ENCODE results near the gene HDLBP. TPM values are rescaled to one million over a fixed set of nuclear protein-coding genes. Genes with fewer than 3 reads are reported as not detected.
A peak's percentile ranks its signal among the peaks of the same experiment; 100 is the strongest.

Gene HDLBP
- total and polyA plus RNA-seq, 2 of the 4 experiments (the other 2 are of a cell fraction) = 648 to 1,165 TPM

- no peak overlapping the region for H3K4me3 ChIP-seq (ENCODE audit: insufficient read depth, low read depth, low read length)
- H4K91ac ChIP-seq (ENCODE audit: insufficient read depth, low read depth, low read length) = no peak overlapping the region
- H3K79me1 ChIP-seq (ENCODE audit: low read depth in 1 of 2, low read length in 2 of 2) = peaks cover 29 to 71% of the 10 kb centered on the region in 2 experiments
- no peak overlapping the region for H2BK15ac ChIP-seq (ENCODE audit: low read depth, low read length)
- no peak overlapping the region for H2AFZ ChIP-seq (replicated peaks; ENCODE audit: low read length, poor library complexity)
- H3K36me3 ChIP-seq (ENCODE audit: control insufficient read depth, insufficient read depth, low read length) = peaks cover 84% of the 10 kb centered on the region
- H4K20me1 ChIP-seq (ENCODE audit: insufficient read depth, low read length) = peaks cover 92% of the 10 kb centered on the region
- no peak overlapping the region for H3K9ac ChIP-seq (ENCODE audit: low read depth, low read length)
- 95% methylated on average over 10 of the region's 29 CpGs; no CpG with 5 or more reads in 1 of the 2 experiments for WGBS, 2 experiments (ENCODE audit: extremely low coverage in 2 of 2, insufficient read length in 1 of 2)
- ATAC-seq (ENCODE audit: low read depth) (no peak), DNase-seq (no peak)
- BruUV-seq (replicated peaks) = TSS peak; percentile 98
- no peak overlapping the region for H3K56ac ChIP-seq (ENCODE audit: extremely low read depth, insufficient read depth, low read length)
- H4K5ac ChIP-seq (ENCODE audit: low read depth, low read length) = no peak overlapping the region
- no peak overlapping the region for H3K4me2 ChIP-seq (ENCODE audit: low read depth, low read length)
- no peak overlapping the region for H3K18ac ChIP-seq (ENCODE audit: low read depth, low read length)
- intact Hi-C loops (cut with micrococcal nuclease) (no loop called here), in situ Hi-C loops (cut with MboI; ENCODE audit: low sequenced_read_pairs) (no loop called here), dilution Hi-C loops (cut with HindIII; ENCODE audit: low sequenced_read_pairs, unreplicated experiment) (no loop called here)
- H3K27ac ChIP-seq (ENCODE audit: insufficient read depth, low read length) = no peak overlapping the region
- no peak overlapping the region for H2BK5ac ChIP-seq (ENCODE audit: low read depth, low read length, poor library complexity, severe bottlenecking)
- H2AK9ac ChIP-seq (replicated peaks; ENCODE audit: low read depth, low read length, poor library complexity) = peak overlapping the region; percentile 20
- H3K9me1 ChIP-seq (ENCODE audit: insufficient read depth, low read length) = no peaks in the 10 kb centered on the region
- no peak overlapping the region for H4K8ac ChIP-seq (ENCODE audit: low read depth in 2 of 2, low read length in 2 of 2)
- H2AK5ac ChIP-seq (ENCODE audit: low read depth, low read length) = no peak overlapping the region
- ChIA-PET POLR2A (ENCODE audit: unreplicated experiment) (interaction anchor here (0.5 to 0.7 kb wide), 2 partner anchors 151 to 315 kb away, joined by 3 to 4 read pairs; no protein-coding TSS in a partner anchor), CTCF (no interaction called here)
- H3K4ac ChIP-seq (ENCODE audit: low read depth, low read length) = no peak overlapping the region
- H2BK120ac ChIP-seq (ENCODE audit: low read depth, low read length) = no peak overlapping the region
- no peaks in the 10 kb centered on the region for H3K27me3 ChIP-seq (ENCODE audit: control insufficient read depth, insufficient read depth, low read length)
- H3K14ac ChIP-seq (replicated peaks; ENCODE audit: low read depth, low read length) = no peak overlapping the region
- H3K9me3 ChIP-seq (ENCODE audit: control insufficient read depth, insufficient read depth, low read length) = no peaks in the 10 kb centered on the region
- no peak overlapping the region for H3K23ac ChIP-seq (ENCODE audit: low read depth, low read length)
- H3K4me1 ChIP-seq (ENCODE audit: control insufficient read depth, insufficient read depth, low read length) = no peaks in the 10 kb centered on the region
- H2BK20ac ChIP-seq (ENCODE audit: low read depth, low read length) = no peak overlapping the region
- TF ChIP-seq RAD21 (IDR thresholded peaks at IDR 0.05; ENCODE audit: low read length) = no peak
- no peak for TF ChIP-seq POLR2A (IDR thresholded peaks at IDR 0.05; ENCODE audit: low read depth, low read length)
- TF ChIP-seq ELK1 (IDR thresholded peaks at IDR 0.05; ENCODE audit: borderline replicate concordance, low read depth, low read length) = no peak
- TF ChIP-seq MAFK (IDR thresholded peaks at IDR 0.05; ENCODE audit: low read depth, low read length) = no peak
- no peak for TF ChIP-seq BHLHE40 (IDR thresholded peaks at IDR 0.05; ENCODE audit: low read depth, low read length)
- TF ChIP-seq RCOR1 (IDR thresholded peaks at IDR 0.05; ENCODE audit: insufficient replicate concordance, low read length) = no peak
- TF ChIP-seq MAZ (IDR thresholded peaks at IDR 0.05; ENCODE audit: borderline replicate concordance, low read depth, low read length) = no peak
- TF ChIP-seq NFE2L2 (IDR thresholded peaks at IDR 0.05; ENCODE audit: low read depth, low read length) = no peak
- TF ChIP-seq CHD1 (IDR thresholded peaks at IDR 0.05; ENCODE audit: low read depth, low read length) = no peak
- no peak for TF ChIP-seq CEBPB (IDR thresholded peaks at IDR 0.05; ENCODE audit: low read depth, low read length)
- no peak for TF ChIP-seq CTCF (conservative IDR thresholded peaks at IDR 0.05; ENCODE audit: low read depth, low read length)
- TF ChIP-seq USF2 (IDR thresholded peaks at IDR 0.05; ENCODE audit: low read depth, low read length) = no peak
- no peak for TF ChIP-seq RFX5 (IDR thresholded peaks at IDR 0.05; ENCODE audit: low read depth, low read length)
- TF ChIP-seq SMC3 (IDR thresholded peaks at IDR 0.05; ENCODE audit: low read depth, low read length) = no peak
- TF ChIP-seq FOS (IDR thresholded peaks at IDR 0.05; ENCODE audit: low read depth, low read length) = no peak
These were observed 85.7 kb downstream of the HDLBP start for GRCh38 chr2:241229563-241230401.
